Limb (tissue), 2 donors: Measurements from ENCODE around the gene TFF2.

Experiments used
- DNase-seq, 2 donors: peaks; one replicate each; pipeline ENCODE4 v3.0.0-alpha.2; 2016; ENCODE audit errors: extremely low spot score in 2 of 2

Gene TFF2

DNA sequence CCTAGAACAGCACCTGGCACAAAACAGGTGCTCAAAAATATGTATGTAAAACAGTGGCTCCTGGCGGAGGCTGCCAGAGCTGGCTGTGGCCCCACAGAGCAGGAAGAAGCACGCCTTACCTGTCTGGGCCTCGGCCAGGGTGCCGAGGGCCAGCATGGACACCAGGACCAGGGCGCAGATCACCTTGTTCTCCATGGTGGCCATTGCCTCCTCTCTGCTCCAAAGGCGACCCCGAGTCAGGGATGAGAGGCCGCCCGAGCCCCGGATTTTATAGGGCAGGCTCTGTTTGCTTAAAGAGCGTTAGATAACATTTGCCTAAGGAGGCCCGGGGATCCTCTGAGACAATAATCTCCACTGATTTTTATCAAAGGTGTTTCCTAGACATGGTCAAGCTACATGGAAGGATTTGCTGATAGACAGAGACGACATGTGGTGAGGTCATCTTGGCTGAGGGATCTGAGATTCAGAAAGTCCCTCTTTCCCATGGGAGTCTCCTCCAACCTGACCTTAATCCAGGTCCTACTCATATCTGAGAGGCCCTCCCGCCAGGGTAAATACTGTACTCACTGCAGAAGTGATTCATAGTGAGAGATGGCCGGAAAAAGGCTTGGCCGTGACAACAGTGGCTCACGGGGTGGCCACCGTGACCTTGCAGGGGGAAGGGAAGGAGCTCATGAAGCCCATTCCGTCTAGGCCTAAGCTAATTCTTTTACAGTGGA, 15.7 kb upstream of the TFF2 start, which contains the start of gene TFF1:
TFF1 (minus strand) TSS at position 244 of the 719 bp plus-strand sequence; CDS start at position 204, 40 bp downstream.
- DNase-seq, result no peak

DNA sequence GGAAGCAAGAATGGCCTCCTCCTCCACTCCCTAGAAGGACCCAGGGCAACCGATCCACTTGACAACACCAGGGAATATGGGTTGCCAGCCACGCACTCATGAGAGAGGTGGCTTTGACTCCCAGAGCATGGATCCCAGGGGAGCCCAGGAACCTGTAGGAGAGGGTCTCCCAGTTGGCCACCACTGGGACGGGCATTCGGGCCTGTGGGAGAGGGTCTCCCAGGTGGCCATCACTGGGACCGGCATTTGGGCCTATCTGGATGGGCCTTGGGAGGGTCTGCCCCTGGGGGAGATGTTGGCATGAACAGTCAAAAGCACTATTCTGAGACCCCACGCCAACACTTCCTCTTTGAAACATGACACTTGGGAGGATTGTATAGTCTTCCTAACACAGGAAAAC, 15.0 kb upstream of the TFF2 start:
- no peak for DNase-seq

DNA sequence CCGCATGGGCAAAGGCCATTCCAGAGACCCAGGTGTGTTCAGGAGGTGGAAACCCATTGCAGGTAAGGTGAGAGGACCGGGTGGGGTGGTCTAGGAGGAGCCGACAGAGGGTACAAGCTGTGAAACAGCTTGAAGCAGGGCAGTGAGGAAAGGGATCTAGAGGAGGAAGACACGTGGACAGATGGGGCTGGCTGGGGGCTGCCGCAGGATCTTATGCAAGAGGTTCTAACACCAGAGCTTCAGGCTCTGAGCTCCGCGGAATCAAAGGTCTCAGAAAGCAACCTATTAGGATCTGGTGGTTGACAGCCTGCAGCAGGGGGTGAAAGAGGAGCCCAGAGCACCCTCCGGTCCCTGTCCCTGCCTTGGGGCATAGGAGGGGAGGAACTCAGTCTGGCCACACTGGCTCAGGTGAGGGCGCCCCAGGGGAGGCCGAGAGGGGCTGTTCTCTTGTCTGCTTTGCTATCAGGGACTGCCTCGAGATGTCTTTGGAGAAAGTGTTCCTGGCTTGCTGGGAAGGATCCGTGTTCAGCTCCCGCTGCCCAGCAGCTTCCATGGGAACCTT, 13.6 kb upstream of the TFF2 start:
- no peak for DNase-seq

DNA sequence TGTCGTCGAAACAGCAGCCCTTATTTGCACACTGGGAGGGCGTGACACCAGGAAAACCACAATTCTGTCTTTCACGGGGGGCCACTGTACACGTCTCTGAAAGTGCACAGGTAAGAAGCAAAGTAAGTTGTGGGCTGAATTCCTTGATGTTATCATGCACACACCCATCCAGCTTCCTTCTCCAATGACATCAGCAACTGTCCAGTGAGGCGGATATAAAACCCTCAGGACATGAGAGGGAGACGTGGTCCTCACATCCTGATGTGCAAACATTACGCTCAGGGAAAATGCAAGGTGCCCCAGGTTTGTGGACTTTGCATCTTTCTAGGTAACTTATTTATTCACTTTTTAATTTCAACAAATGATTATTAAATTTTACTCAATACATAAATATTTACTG, 12.5 kb upstream of the TFF2 start:
- DNase-seq, result no peak

DNA sequence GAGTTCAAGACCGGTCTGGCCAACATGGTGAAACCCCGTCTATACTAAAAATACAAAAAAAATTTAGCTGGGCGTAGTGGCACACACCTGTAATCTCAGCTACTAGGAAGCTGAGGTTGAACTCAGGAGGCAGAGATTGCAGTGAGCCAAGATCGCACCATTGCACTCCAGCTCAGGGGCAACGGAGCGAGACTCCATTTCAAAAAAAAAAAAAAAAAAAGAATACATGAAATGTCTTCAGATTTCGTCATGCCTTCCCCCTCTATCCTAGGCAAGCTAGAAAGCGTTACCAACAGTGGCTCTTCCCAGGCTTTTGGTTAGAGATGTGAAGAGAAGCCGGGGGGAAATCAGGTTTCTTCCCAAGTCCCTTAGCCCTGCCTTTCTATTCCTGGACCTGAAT, 11.9 kb upstream of the TFF2 start:
- no peak for DNase-seq

DNA sequence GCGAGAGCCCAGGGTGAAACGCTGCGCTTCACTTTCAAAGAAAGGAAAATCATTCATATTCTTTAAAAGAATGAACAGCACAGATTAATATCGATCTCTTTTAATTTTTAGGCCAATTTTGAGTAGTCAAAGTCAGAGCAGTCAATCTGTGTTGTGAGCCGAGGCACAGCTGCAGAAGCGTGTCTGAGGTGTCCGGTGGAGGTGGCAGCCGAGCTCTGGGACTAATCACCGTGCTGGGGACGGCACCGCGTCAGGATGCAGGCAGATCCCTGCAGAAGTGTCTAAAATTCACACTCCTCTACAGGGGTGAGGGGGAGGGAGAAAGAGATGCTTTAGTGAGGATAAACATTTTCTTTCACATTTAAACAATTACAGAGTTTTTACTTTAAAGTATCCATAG, 11.4 kb upstream of the TFF2 start:
- no peak for DNase-seq

DNA sequence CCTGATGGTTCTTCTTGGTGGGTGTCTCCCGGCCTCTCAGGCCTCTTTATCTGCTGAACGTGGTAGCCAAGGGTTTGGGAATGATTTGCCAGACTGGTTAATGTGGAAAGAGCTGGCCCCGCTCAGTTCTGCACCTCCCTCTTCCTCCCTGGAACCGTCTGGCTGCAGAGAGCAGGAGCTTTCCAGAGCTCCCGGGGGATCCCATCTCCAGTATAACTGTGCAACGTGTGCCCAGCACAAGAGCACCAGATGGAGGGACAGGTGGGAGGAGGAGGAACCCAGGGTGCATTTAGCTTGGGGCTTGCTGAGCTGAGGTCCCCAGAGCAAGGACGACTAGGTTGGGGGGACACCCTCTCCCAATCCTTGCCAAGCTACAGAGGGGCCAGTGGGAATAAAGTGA, 10.5 kb upstream of the TFF2 start:
- DNase-seq, result no peak

DNA sequence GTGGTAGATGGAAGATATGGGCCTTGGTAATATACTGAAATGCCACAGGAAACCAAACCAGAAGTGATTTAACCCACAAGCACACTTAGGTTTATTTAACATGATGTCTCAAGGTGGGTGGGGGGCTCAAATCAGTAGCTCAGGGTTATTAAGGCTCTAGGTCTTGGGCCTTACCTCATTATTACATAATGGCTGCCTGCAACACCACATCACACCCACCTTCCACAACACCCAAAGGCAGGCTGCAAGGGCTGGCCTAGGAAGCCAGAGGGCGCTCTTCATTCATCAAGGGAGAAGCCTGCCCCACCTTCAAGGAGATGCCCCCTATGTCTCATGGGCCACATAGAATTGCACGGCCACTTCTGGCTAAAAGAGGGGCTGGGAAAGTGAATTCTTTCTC, 9.5 kb upstream of the TFF2 start:
- DNase-seq, result no peak

DNA sequence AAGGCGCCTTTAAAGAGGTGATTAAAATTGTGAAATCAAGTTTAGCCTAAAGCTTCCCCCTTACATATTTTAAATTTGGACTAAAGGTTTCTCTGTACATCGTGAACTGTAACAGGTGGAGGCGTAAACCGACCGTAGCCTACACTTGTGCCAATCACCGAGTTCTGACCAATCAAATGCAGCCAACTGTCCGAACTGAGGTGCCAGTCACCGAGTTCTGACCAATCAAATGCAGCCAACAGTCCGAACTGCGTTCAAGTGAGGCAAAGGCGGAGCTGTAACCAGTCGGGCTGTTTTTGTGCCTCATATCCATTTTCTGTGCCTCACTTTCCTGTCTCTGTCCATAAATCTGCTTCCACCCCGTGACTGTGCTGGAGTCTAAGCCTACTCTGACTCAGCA, 8.1 kb upstream of the TFF2 start:
- DNase-seq, result no peak

DNA sequence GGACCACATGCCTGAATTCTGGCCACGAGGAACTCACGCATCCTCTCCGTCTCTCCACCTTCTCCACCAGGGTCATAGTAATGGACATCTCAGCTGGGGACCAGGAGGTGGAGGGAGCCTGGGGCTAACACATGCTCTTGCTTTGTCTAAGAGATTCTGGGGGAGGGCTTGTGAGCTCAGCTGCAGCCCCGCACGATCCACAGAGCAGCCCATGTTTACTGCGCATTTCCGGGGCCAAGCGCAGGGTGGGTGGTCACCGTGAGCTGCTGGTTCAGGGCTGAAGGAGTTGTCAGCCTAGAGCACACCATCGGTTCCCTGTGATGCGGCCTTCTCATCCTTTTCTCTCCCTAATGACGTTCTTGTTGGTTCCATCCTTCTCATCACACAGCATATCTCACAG, 7.5 kb upstream of the TFF2 start:
- no peak for DNase-seq

DNA sequence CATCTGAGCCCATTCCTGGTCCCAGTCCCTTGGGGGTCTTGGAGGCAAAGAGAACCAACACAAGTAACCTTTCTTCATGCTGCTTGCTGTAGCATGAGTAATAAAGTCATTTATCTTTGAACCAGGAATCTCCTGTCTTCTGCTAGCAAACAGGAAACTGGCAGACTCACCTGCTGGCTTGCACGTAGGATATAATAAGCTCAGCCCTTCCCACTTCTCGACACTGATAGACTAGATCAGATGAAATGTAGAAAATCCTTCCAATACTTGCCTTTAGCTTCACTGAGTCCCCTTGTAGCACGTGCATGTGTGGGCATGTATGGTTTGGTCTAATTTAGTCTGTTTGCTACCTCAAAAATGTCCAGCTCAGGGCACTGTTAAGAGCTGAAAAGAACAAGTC, 6.5 kb upstream of the TFF2 start:
- no peak for DNase-seq

DNA sequence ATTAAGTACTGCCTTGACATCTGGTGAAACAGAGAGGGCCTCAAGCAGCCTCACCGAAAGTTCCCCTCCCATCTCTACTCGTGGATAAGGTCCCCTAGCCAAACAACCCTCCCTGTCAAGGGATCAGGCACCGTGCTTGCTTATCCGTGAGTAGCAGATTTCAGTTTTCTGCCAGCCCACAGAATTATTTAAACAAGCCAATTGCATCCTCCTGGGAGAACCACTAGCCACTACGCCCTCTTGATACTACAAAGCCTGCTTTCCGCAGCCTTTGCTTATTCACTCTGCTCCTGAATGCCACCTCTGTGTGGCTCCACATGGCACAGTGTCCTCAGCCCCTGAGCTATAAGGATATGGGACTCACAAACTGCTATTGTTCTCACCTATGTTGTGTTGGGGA, 5.9 kb upstream of the TFF2 start:
- no peak for DNase-seq

DNA sequence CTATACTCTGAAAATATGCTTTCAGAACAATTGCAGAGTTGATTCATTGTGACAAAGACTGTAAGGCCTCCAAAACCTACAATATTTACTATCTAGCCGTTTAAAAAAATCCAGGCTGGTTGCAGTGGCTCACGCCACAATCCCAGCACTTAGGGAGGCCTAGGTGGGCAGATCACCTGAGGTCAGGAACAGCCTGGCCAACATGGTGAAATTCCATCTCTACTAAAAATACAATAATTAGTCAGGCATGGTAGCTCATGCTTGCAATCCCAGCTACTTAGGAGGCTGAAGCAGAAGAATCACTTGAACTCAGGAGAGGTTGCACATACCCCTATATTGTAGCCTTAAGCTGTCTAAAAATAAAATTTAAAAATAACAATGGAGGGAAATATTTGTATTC, 5.3 kb upstream of the TFF2 start:
- DNase-seq, result no peak

DNA sequence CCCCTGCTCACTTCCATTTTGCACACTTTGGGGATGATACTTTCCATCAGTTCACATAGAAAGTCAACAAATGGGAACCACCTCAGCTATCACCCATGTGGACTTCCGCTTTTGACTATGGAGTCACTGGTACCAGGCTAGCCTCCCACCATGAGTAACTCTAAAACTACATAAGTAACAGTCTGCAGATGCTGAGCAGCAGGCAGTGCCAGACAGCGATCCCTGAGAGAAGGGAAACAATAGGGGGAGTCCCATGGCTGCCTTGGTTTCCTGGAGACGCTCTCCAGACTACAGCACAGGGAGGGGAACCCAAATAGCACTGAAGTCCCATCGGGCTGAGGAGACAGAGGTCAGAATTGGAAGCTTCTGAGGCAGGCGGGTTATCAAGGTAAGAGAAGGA, 2.8 kb upstream of the TFF2 start:
- no peak for DNase-seq

DNA sequence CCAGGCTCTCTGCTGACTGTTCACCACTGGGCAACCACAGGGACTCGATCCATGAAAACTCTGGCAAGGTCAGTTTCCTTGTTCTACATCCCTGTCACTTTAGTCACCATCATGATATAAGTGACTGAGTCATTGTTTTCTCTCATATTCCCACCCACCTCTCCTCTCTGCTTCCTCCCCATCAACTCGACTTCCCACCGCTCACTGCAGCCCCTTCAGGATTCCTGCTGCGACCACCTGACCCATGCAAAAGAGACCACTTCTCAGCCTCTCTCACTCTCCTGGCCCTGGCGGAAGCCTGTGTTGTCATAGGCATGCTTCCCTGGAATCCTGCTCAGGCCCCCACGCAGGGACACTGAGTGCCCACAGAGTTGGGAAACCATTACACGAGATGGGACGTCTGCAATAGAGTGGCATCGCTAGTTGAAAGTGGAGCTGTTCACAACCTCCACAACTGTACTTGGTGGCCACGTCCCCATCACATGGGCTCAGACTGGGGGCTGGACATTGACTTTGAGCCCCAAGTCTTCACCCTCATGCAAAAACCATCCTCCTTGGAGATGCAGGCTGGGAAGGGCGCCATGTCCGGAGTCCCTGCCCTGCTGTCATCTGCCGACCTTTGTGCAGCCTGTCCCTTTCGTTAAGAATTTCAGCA, 1.8 kb upstream of the TFF2 start:
- peak in 1 of 2 donors; percentile 4 for DNase-seq

DNA sequence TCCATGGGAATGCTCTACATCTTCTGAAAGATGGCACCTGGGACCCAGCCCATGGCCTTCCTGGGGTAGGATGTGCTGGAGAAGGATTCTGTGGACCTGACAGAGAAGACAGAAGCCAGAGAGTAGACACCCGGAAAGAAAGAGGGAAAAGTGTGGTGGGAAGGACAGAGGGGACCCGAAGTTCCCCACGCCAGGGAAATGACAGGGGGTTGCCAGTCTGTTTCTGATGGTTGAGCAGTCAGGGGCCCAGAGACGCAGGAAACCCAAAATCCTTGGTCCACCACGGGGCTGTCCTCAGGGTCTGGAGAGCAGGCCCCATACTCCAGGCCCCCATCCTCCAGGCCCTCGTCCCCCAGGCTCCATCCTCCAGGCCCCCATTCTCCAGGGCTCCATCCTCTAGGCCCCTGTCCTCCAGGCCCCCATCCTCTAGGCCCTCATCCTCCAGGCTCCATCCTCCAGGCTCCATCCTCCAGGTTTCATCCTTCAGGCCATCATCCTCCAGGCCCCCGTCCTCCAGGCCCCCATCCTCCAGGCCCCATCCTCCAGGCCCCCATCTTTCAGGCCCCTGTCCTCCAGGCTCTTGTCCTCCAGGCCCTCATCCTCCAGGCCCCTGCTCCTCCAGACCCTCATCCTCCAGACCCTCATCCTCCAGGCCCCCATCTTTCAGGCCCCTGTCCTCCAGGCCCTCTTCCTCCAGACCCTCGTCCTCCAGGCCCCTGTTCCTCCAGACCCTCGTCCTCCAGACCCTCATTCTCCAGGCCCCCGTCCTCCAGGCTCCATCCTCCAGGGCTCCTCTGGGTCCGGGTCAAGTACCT, 1.0 kb upstream of the TFF2 start:
- peak in 1 of 2 donors; percentile 10 for DNase-seq

DNA sequence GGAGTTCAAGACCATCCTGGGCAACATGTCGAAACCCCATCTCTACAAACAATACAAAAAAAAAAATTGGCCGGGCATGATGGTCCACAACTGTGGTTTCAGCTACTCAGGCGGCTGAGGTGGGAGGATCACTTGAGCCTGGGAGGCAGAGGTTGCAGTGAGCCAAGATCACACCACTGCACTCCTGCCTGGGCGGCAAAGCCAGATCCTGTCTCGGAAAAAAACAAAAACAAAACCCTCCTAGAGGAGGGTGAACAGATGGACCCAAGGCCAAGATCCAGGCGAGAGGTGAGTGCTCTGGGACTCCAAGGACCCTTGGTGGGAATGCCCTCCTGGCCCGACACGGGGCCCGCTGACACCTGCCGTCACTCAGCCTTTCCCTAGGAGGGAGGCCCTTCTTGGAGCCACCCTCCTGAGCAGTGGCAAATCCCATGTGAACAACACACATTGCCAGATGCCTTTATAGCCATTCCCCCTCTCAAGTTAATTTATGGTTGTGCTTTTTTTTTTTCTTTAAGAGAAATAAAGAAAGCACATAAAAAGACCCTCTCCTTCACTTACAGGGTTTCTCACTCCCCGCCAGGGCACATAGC, 380 bp downstream of the TFF2 start:
- peak in 1 of 2 donors; percentile 17 for DNase-seq

DNA sequence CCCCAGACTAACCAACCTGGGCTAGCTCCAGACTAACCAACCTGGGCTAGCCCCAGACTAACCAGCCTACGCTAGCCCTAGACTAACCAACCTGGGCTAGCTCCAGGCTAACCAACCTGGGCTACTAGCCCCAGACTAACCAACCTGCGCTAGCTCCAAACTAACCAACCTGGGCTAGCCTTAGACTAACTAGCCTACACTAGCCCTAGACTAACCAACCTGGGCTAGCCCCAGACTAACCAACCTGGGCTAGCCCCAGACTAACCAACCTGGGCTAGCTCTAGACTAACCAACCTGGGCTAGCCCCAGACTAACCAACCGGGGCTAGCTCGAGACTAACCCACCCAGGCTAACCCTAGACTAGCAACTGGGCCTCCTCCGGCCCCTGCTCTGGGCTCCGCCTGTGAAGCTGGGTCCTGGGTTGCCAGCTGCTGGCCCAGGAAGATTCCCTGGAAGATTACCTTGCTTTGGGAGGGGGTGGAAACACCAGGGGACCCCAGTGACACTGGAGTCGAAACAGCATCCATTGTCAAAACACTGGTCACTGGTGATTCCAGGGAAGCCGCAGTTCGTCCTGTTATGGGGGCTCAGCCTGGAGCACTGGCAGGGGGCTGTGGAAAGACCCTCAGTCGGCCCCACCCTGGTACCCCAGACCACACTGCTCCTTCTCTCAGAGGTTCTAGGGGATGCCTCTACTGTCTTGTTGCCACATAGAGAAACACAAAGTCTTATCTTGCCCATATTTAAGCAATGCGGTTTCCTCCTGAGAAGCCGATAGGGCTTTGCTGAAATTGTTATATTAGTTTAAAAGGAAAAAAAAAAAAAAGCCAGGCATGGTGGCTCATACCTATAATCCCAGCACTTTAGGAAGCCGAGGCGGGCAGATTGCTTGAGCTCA, 1.1 kb downstream of the TFF2 start:
- DNase-seq, result peak in 1 of 2 donors; percentile 16

DNA sequence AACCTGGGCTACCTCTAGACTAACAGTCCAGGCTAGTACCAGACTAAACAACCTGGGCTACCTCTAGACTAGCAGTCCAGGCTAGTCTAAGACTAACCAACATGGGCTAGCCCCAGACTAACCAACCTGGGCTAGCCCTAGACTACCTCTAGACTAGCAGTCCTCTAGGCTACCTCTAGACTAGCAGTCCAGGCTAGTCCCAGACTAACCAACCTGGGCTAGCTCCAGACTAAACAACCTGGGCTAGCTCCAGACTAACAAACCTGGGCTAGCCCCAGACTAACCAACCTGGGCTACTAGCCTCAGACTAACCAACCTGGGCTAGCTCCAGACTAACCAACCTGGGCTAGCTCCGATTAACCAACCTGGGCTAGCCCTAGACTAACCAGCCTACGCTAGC, 2.0 kb downstream of the TFF2 start:
- peak in 1 of 2 donors; percentile 14 for DNase-seq

DNA sequence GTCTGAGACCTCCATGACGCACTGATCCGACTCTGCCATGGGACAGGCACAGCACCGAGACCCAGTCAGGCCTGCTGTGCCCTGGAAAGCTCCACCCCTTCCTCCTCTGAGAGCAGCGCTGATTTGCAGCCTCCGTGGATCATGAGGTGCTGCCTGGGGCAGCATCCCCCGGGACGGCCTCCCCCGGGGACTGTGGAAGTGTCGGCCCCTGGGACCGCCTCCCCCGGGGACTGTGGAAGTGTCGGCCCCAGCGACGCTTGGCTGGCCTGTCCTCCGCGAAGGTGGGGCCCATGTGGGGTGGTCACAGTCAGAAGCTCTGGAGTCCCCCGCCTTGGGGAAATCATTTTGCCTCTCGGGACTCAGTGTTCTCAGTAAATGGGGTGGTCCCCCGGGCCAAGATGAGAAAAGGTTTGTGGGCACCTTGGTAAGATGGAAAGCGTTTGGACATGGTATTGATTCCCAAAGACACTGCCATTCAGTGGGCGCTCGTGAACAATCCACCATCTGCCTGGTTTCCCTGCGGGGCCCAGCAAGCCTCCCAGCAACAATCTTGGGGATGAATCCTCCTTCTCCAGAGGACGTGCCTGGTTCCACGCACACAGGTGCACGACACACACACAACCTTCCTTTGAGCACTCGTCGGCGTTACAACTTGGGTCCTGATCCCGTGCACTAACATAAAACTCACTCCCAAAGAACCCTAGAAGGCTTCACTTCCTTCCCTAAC, 3.0 kb downstream of the TFF2 start:
- DNase-seq, result peak in 1 of 2 donors; percentile 29
